HG03575 (cell line): ENCODE results near the gene LRRC28.

Experiments used
- ATAC-seq: cut with Tn5 transposase; IDR thresholded peaks from one replicate; pipeline ENCODE4 v1.9.1; 2021; ENCODE audit not compliant: unreplicated experiment, insufficient number of reproducible peaks, low FRiP score; ENCODE audit errors: extremely low read depth

Gene LRRC28

GRCh38 chr15:99408236-99409096, 157.2 kb downstream of the LRRC28 start:
- no peak for ATAC-seq

DNA sequence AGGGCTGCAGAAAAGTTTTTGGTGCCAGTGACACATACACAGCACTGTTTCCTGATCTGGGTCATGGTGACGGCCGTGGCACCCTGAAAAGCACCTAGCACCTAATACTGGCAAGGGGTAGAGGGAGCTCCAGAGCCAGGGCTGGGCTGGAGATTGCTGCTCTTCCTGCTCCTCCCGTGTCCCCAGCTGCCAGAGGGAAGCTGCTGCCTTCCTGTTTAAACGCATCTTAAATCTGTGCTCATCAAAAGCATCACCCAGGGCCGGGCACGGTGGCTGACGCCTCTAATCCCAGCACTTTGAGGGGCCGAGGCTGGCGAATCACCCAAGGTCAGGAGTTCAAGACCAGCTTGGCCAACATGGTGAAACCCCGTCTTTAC, 157.8 kb downstream of the LRRC28 start:
- ATAC-seq, result no peak

GRCh38 chr15:99409560-99409959, 158.3 kb downstream of the LRRC28 start:
- ATAC-seq, result no peak

DNA sequence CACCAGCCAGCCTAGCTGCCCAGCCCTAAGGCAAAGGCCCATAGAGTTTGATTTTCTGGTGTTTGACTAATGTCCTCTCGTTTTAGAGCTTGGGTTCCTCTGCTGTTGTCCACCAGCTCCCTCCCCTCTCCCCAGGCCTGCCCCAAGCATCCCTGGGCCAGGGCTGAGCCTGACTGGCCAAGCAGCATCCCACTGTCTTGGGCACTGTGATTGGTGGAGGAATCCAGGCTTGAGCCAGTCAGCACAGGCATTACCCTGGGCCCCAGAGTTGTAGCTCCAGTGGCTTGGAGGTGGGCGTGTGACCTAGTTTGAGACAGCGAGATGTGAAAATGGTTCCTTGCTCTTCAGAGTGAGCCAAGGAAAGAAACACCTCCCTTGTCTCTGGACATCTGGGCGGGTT, 159.2 kb downstream of the LRRC28 start:
- no peak for ATAC-seq

DNA sequence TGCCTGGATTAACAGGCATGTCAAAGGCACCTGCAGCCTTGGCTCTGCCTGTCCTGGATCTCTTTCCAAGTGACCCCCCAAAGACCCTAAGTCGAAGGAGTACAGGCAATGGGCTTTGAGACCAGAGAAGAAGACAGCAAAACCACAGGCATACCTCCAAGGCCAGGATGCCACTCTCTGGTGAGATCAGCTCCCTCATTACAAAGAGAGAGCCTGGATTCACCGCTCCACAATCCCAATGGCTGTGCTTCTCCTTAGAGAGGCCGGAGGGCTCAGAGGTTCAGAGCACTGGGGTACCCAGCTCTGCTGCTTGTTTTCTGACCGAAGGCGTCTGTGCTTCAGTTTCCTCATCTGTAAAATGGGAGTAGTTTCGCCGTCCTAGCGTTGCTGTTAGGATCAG, 160.0 kb downstream of the LRRC28 start:
- ATAC-seq, result no peak

DNA sequence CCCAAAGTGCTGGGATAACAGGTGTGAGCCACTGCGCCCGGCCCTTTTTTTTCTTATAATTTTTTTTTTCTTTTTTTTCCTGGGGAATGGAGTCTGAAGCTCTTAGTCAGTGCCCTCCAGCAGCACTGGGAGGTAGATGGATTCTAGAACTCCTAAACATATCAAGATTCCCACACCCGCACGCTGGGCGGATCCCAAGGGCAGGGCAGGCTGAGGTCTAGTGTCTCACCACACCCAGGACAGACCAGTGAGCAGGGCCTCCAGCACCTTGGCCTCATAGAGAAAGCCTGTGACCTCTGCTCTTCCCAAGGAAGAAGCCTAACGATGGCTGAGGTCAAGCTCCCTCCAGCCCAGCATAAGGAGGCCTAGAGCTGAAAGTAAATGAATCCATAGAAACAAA, 160.8 kb downstream of the LRRC28 start:
- no peak for ATAC-seq

DNA sequence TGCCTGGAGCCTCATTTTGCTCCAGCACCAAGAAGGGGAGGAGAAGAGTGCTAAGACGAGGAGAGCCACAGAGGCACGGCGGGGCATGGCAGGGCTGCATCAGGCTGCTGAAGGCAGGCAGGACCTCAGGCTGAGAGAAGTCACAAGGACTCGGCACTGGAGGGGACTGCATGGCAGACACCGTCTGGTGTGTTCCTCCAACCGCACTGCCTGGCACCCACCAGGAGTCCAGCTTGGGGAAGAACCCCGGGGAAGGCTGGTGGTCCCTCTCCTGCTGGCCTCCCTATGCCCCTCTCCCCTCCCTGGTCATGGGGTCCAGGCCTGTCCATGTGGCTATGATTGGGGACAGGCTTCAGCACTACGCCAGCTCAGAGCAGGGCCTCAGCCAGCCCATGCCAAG, 161.3 kb downstream of the LRRC28 start:
- ATAC-seq, result no peak

GRCh38 chr15:99413955-99414754, 162.9 kb downstream of the LRRC28 start:
- no peak for ATAC-seq

DNA sequence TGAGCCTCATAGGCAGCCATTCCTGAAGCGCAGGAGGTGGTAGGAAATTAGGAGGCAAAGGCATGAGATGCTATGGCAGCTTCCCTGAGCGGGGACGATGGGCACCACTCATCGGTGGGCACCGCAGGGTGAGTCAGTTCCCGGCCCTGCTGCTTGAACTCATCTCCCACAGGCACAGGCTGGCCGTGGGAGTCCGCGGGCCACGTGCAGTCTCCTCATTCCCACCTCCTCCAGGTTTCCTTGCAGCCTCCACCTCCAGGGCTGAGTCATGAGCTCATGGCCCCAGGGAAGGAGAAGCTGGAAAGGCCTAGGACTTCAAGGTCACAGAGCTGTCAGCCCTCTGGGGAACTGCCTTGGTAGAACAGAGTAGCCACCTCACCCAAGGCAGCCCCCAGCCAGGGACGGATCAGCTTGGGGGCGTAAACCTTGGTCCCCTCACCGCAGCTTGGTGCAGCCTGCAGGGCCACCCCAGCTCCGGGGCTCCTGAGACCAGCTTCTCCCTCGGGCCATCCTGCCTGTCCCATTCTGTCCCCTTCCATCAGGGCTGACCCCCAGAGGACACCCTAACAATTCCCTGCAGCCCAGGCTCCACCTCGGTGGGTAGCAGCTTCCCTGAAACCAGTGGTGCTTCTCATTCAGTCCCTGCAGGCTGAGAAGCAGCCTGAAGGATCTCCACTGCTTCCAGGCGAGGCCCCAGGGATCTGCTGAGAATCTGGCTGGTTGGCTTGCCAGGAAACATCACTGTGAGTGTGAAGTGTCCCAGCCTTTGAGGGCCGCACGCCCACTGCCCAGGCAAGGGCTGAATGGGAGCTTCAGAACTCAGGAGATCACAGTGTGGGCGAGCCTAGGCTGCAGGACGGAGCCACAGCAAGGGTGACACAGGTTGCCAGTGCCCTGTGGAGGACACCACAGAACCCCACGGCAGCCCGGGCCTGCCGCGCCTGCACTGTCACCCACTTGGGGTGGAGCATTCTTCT, 163.8 kb downstream of the LRRC28 start:
- no peak for ATAC-seq

GRCh38 chr15:99416191-99417188, 165.2 kb downstream of the LRRC28 start:
- no peak for ATAC-seq

GRCh38 chr15:99421172-99421656, 169.9 kb downstream of the LRRC28 start:
- ATAC-seq, result no peak

DNA sequence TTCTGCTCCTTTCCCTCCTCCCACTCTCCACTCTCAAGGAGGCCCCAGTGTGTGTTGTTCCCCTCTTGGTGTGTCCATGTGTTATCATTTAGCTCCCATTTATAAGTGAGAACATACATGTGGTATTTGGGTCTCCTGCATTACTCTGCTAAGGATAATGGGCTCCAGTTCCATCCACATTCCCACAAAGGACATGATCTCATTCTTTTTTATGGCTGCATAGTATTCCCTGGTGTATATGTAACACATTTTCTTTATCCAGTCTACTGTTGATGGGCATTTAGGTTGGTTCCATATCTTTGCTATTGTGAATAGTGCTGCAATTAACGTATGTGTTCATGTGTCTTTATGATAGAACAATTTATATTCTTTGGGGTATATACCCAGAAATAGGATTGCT, 170.5 kb downstream of the LRRC28 start:
- ATAC-seq, result no peak

GRCh38 chr15:99423186-99424130, 172.2 kb downstream of the LRRC28 start:
- ATAC-seq, result no peak

GRCh38 chr15:99424131-99424571, 172.9 kb downstream of the LRRC28 start:
- ATAC-seq, result no peak

- peak; percentile 70 for ATAC-seq
Observed at GRCh38 chr15:99424978-99425656, 173.8 kb downstream of the LRRC28 start.

GRCh38 chr15:99425657-99426301, 174.5 kb downstream of the LRRC28 start:
- no peak for ATAC-seq
